GM11168 (cell line): ENCODE results near the gene DCDC1.

Source experiments
- in situ Hi-C: fragments of 300-500 bp; cut with MboI; formaldehyde crosslinking; loops from one replicate; pipeline ENCODE4 v1.12.0; 2022; ENCODE audit warnings: low sequenced_read_pairs; ENCODE audit not compliant: unreplicated experiment

The DCDC1 gene

GRCh38 chr11:30926130-30926529 is 443.4 kb downstream of the DCDC1 start:
- in situ Hi-C loops, result loop anchor here (10.0 kb wide), 1 partner anchor 571 kb away; no protein-coding TSS in a partner anchor

- in situ Hi-C loops, result loop anchor here (10.0 kb wide), 1 partner anchor 567 kb away; no protein-coding TSS in a partner anchor
Observed at GRCh38 chr11:30921811-30922210, 447.7 kb downstream of the DCDC1 start.

- in situ Hi-C loops, result loop anchor here (10.0 kb wide), 1 partner anchor 565 kb away; no protein-coding TSS in a partner anchor
Observed at GRCh38 chr11:30919389-30920152, 450.0 kb downstream of the DCDC1 start.

- in situ Hi-C loops, result no loop called here
Observed at GRCh38 chr11:30917859-30918478, 451.6 kb downstream of the DCDC1 start.

- in situ Hi-C loops, result no loop called here
Observed at GRCh38 chr11:30917266-30917665, 452.3 kb downstream of the DCDC1 start.

- in situ Hi-C loops, result no loop called here
Observed at GRCh38 chr11:30916764-30917163, 452.8 kb downstream of the DCDC1 start.

GRCh38 chr11:30914143-30914762 is 455.3 kb downstream of the DCDC1 start:
- in situ Hi-C loops, result no loop called here

- in situ Hi-C loops, result no loop called here
Observed at GRCh38 chr11:30911247-30911646, 458.3 kb downstream of the DCDC1 start.

- in situ Hi-C loops, result no loop called here
Observed at GRCh38 chr11:30908857-30909256, 460.7 kb downstream of the DCDC1 start.

GRCh38 chr11:30908272-30908671 is 461.3 kb downstream of the DCDC1 start:
- in situ Hi-C loops, result no loop called here

GRCh38 chr11:30902929-30903328 is 466.6 kb downstream of the DCDC1 start:
- in situ Hi-C loops, result no loop called here

GRCh38 chr11:30895046-30895445 is 474.5 kb downstream of the DCDC1 start:
- in situ Hi-C loops, result no loop called here

GRCh38 chr11:30893318-30893717 is 476.2 kb downstream of the DCDC1 start:
- in situ Hi-C loops, result no loop called here

- in situ Hi-C loops, result no loop called here
Observed at GRCh38 chr11:30889143-30889794, 480.3 kb downstream of the DCDC1 start.

GRCh38 chr11:30879322-30880005 is 490.1 kb downstream of the DCDC1 start:
- in situ Hi-C loops, result no loop called here

GRCh38 chr11:30878400-30878799 is 491.1 kb downstream of the DCDC1 start:
- in situ Hi-C loops, result no loop called here

GRCh38 chr11:30876663-30877396 is 492.7 kb downstream of the DCDC1 start:
- in situ Hi-C loops, result no loop called here

- in situ Hi-C loops, result no loop called here
Observed at GRCh38 chr11:30876228-30876627, 493.3 kb downstream of the DCDC1 start.

GRCh38 chr11:30875806-30876205 is 493.7 kb downstream of the DCDC1 start:
- in situ Hi-C loops, result no loop called here
